H9 (cell line): ENCODE results near the gene ZSCAN25. TPM values are rescaled to one million over a fixed set of nuclear protein-coding genes. Genes with fewer than 3 reads are reported as not detected.

Source experiments
- DNase-seq: peaks from one replicate; pipeline ENCODE4 v3.0.0-alpha.2; 2017
- H2AFZ ChIP-seq: one replicate; pipeline ENCODE4 v1.6.1; 2013; ENCODE audit warnings: mild to moderate bottlenecking, low read length, control low read depth, moderate library complexity
- H2AK5ac ChIP-seq: 2 replicates; pipeline ENCODE4 v1.6.1; 2013; ENCODE audit warnings: low read length, control low read depth, mixed read lengths; ENCODE audit not compliant: insufficient read length
- H2BK120ac ChIP-seq: one replicate; pipeline ENCODE4 v1.6.1; 2013; ENCODE audit warnings: low read depth, mild to moderate bottlenecking, low read length, control low read depth, inconsistent platforms; ENCODE audit not compliant: poor library complexity, severe bottlenecking
- H2BK12ac ChIP-seq: 2 replicates; pipeline ENCODE4 v1.6.1; 2013; ENCODE audit warnings: low read length, control low read depth, mixed read lengths, low read depth; ENCODE audit not compliant: insufficient read length
- H2BK15ac ChIP-seq: 2 replicates; pipeline ENCODE4 v1.6.1; 2013; ENCODE audit warnings: low read depth, low read length, control low read depth
- H2BK20ac ChIP-seq: one replicate; pipeline ENCODE4 v1.6.1; 2013; ENCODE audit warnings: low read depth, mild to moderate bottlenecking, low read length, control low read depth, inconsistent platforms; ENCODE audit not compliant: poor library complexity, severe bottlenecking
- H2BK5ac ChIP-seq: 2 replicates; pipeline ENCODE4 v1.6.1; 2013; ENCODE audit warnings: low read length, control low read depth, mixed read lengths; ENCODE audit not compliant: insufficient read length
- H3K14ac ChIP-seq: 2 replicates; pipeline ENCODE4 v1.6.1; 2013; ENCODE audit warnings: low read length, control low read depth; ENCODE audit not compliant: insufficient read depth
- H3K18ac ChIP-seq: 2 replicates; pipeline ENCODE4 v1.6.1; 2013; ENCODE audit warnings: low read depth, mild to moderate bottlenecking, mixed read lengths, low read length, control low read depth; ENCODE audit not compliant: insufficient read length
- H3K23ac ChIP-seq: 2 replicates; pipeline ENCODE4 v1.6.1; 2013; ENCODE audit warnings: low read length, control low read depth, mixed read lengths, low read depth; ENCODE audit not compliant: insufficient read length
- H3K23me2 ChIP-seq: 2 replicates; pipeline ENCODE4 v1.6.1; 2013; ENCODE audit warnings: low read depth, mild to moderate bottlenecking, mixed read lengths, low read length, control low read depth; ENCODE audit not compliant: insufficient read length, poor library complexity, severe bottlenecking
- H3K27ac ChIP-seq: 2 replicates; pipeline ENCODE4 v1.5.1; 2013; ENCODE audit warnings: low read length, control low read depth, mixed read lengths, low read depth; ENCODE audit not compliant: insufficient read length
- H3K27me3 ChIP-seq: 2 replicates; pipeline ENCODE4 v1.6.1; 2013; ENCODE audit warnings: low read length, control low read depth, inconsistent platforms; ENCODE audit not compliant: insufficient read depth
- H3K4ac ChIP-seq: 2 replicates; pipeline ENCODE4 v1.6.1; 2013; ENCODE audit warnings: low read depth, mild to moderate bottlenecking, control low read depth, inconsistent platforms, low read length, moderate library complexity
- H3K4me1 ChIP-seq: 2 replicates; pipeline ENCODE4 v1.6.1; 2013; ENCODE audit warnings: low read length, control low read depth, inconsistent platforms; ENCODE audit not compliant: insufficient read depth
- H3K4me2 ChIP-seq: 2 replicates; pipeline ENCODE4 v1.6.1; 2013; ENCODE audit warnings: low read length, control low read depth, mixed read lengths; ENCODE audit not compliant: insufficient read length, insufficient read depth
- H3K56ac ChIP-seq: 2 replicates; pipeline ENCODE4 v1.6.1; 2013; ENCODE audit warnings: low read depth, mild to moderate bottlenecking, mixed read lengths, low read length, control low read depth; ENCODE audit not compliant: insufficient read length
- H3K79me1 ChIP-seq: 2 replicates; pipeline ENCODE4 v1.6.1; 2013; ENCODE audit warnings: low read depth, mild to moderate bottlenecking, moderate library complexity, low read length, control low read depth, inconsistent platforms; ENCODE audit not compliant: insufficient read depth, poor library complexity, severe bottlenecking
- H3K79me2 ChIP-seq: 2 replicates; pipeline ENCODE4 v1.6.1; 2013; ENCODE audit warnings: low read length, control low read depth, inconsistent platforms; ENCODE audit not compliant: insufficient read depth
- H3K9ac ChIP-seq: 2 replicates; pipeline ENCODE4 v1.6.1; 2013; ENCODE audit warnings: low read length, control low read depth, mixed read lengths; ENCODE audit not compliant: insufficient read length; ENCODE audit errors: extremely low read depth
- H3K9me3 ChIP-seq: one replicate; pipeline ENCODE4 v1.6.1; 2013; ENCODE audit warnings: low read depth, low read length, inconsistent platforms; ENCODE audit not compliant: control insufficient read depth
- H3T11ph ChIP-seq: one replicate; pipeline ENCODE4 v1.6.1; 2013; ENCODE audit warnings: mild to moderate bottlenecking, low read length, control low read depth, inconsistent platforms
- H4K20me1 ChIP-seq: one replicate; pipeline ENCODE4 v1.6.1; 2013; ENCODE audit not compliant: control insufficient read depth, insufficient read length, insufficient read depth
- H4K5ac ChIP-seq: 2 replicates; pipeline ENCODE4 v1.6.1; 2013; ENCODE audit warnings: low read depth, mild to moderate bottlenecking, mixed read lengths, low read length, control low read depth; ENCODE audit not compliant: insufficient read length
- H4K8ac ChIP-seq: replicated peaks from 2 replicates; pipeline ENCODE4 v1.6.1; 2013; ENCODE audit warnings: low read length, control low read depth, mixed read lengths, low read depth; ENCODE audit not compliant: insufficient read length
- H4K91ac ChIP-seq: 2 replicates; pipeline ENCODE4 v1.6.1; 2013; ENCODE audit warnings: low read depth, mild to moderate bottlenecking, moderate library complexity, mixed read lengths, low read length, control low read depth; ENCODE audit not compliant: insufficient read length
- H3K27ac Mint-ChIP-seq, 3 experiments: 2 replicates in 2 of 3; 3 replicates in 1 of 3; pipeline ENCODE4 v1.8.0; 2020 to 2021; ENCODE audit warnings: mixed read lengths in 3 of 3, mild to moderate bottlenecking in 1 of 3, moderate library complexity in 1 of 3
- H3K27me3 Mint-ChIP-seq: 2 replicates; pipeline ENCODE4 v1.8.0; 2021; ENCODE audit warnings: low read depth, mild to moderate bottlenecking, moderate library complexity, mixed read lengths
- H3K36me3 Mint-ChIP-seq, 3 experiments: 2 replicates in 2 of 3; 3 replicates in 1 of 3; pipeline ENCODE4 v1.8.0; 2020 to 2021; ENCODE audit warnings: low read depth in 3 of 3, mixed read lengths in 3 of 3; ENCODE audit not compliant: insufficient read depth in 1 of 3
- H3K4me1 Mint-ChIP-seq, 2 experiments: 2 replicates each; pipeline ENCODE4 v1.8.0; 2020; ENCODE audit warnings: mixed read lengths in 2 of 2
- H3K4me3 Mint-ChIP-seq, 2 experiments: 2 replicates in 1 of 2; 3 replicates in 1 of 2; pipeline ENCODE4 v1.8.0; 2020 to 2021; ENCODE audit warnings: mild to moderate bottlenecking in 2 of 2, mixed read lengths in 2 of 2, moderate library complexity in 1 of 2
- H3K9me3 Mint-ChIP-seq, 2 experiments: 2 replicates in 1 of 2; 3 replicates in 1 of 2; pipeline ENCODE4 v1.8.0; 2020; ENCODE audit warnings: mild to moderate bottlenecking in 2 of 2, mixed read lengths in 2 of 2, moderate library complexity in 1 of 2
- CTCF ChIP-seq: fragments of 200-600 bp; sonication (generic); conservative IDR thresholded peaks from 3 replicates; pipeline ENCODE4 v1.8.0; 2021; ENCODE audit warnings: antibody characterized with exemption, mild to moderate bottlenecking
- WGBS: extraction: QIAGEN DNeasy Blood & Tissue Kit; methylation state at CpG from one replicate; pipeline ENCODE4 v1.1.7; 2013; ENCODE audit warnings: missing lambda C conversion rate, low lambda C conversion rate, mixed read lengths; ENCODE audit not compliant: insufficient read length; ENCODE audit errors: extremely low coverage; 5-methylcytosine and 5-hydroxymethylcytosine counted together
- total RNA-seq: library from RNA; stranded (reverse); gene quantifications from 2 replicates; pipeline ENCODE4 v1.2.1, GENCODE V29; 2021

ZSCAN25 gene
- total RNA-seq, 1 experiment from 2014 or later = 21.3 TPM

- peaks cover 8 to 11% of the 10 kb centered on the region in 2 experiments for H3K4me1 Mint-ChIP-seq
- H4K8ac ChIP-seq = no peak overlapping the region
- no peak overlapping the region for H3K56ac ChIP-seq
- no peak overlapping the region for H3K23ac ChIP-seq
- no peak overlapping the region for H2AFZ ChIP-seq
- no peak overlapping the region for H3K4ac ChIP-seq
- H2BK20ac ChIP-seq = no peak overlapping the region
- H3K27ac Mint-ChIP-seq = peak overlapping the region in 2 of 3 experiments; percentile 45 to 74; a peak in 2 of 7 replicates
- H3K27me3 Mint-ChIP-seq = no peaks in the 10 kb centered on the region
- no peak overlapping the region for H3K27ac ChIP-seq
- no peak overlapping the region for H3K4me2 ChIP-seq
- no peak overlapping the region for H2BK120ac ChIP-seq
- no peak overlapping the region for H2BK12ac ChIP-seq
- DNase-seq = no peak
- H3K23me2 ChIP-seq = no peaks in the 10 kb centered on the region
- H3K36me3 Mint-ChIP-seq = peaks cover 65 to 91% (median 86%) of the 10 kb centered on the region in 3 experiments
- no peak overlapping the region for H3T11ph ChIP-seq
- no peaks in the 10 kb centered on the region for H3K9me3 ChIP-seq
- H2BK5ac ChIP-seq = no peak overlapping the region
- no peak overlapping the region for H2AK5ac ChIP-seq
- no peak overlapping the region for H3K14ac ChIP-seq
- H4K91ac ChIP-seq = no peak overlapping the region
- no peaks in the 10 kb centered on the region for H4K20me1 ChIP-seq
- no peaks in the 10 kb centered on the region for H3K79me1 ChIP-seq
- no peaks in the 10 kb centered on the region for H3K9me3 Mint-ChIP-seq
- no peaks in the 10 kb centered on the region for H3K79me2 ChIP-seq
- no peak overlapping the region for H3K4me3 Mint-ChIP-seq
- H3K9ac ChIP-seq = no peak overlapping the region
- H3K27me3 ChIP-seq = no peaks in the 10 kb centered on the region
- no peak overlapping the region for H4K5ac ChIP-seq
- WGBS = no CpG with 5 or more reads among the region's 9 CpGs
- no peak overlapping the region for H2BK15ac ChIP-seq
- TF ChIP-seq CTCF = no peak
- H3K4me1 ChIP-seq = no peaks in the 10 kb centered on the region
- no peak overlapping the region for H3K18ac ChIP-seq
Measured at GRCh38 chr7:99623702-99624447, 7.1 kb downstream of the ZSCAN25 start.
